ENCODE results near the gene XPR1. TPM values are rescaled to one million over a fixed set of nuclear protein-coding genes. Genes with fewer than 3 reads are reported as not detected.
A peak's percentile ranks its signal among the peaks of the same experiment; 100 is the strongest.

The XPR1 gene
- total RNA-seq, 1 donor from 2014 or later, result 21.4 TPM

DNA sequence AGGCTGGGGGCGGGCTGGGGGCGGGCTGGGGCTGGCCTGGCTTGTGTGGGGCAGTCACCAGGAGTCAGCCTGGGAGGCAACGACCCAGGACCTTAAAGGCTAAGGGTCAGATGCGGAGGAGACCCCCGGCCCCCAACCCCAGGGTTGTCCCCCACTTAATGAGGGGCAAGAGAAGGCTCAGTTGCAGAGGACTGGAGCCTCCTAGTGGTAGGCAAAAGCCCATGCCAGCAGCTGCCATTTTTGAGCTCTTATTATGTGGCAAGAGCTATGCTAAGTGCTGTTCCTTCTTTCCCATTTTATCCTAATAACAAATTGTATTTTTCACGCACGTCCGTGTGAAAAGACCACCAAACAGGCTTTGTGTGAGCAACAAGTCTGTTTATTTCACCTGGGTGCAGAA lies 288.9 kb downstream of the XPR1 start:
- Mint-ChIP-seq H3K4me3 (ENCODE audit: unreplicated experiment) (no peak overlapping the region), H3K36me3 (ENCODE audit: unreplicated experiment) (peaks cover 4% of the 10 kb centered on the region), H3K9me3 (ENCODE audit: unreplicated experiment) (no peaks in the 10 kb centered on the region), H3K27me3 (ENCODE audit: unreplicated experiment) (no peaks in the 10 kb centered on the region), H3K27ac (ENCODE audit: unreplicated experiment) (no peak overlapping the region), H3K4me1 (ENCODE audit: unreplicated experiment) (peaks cover 42% of the 10 kb centered on the region)
- no peak for DNase-seq (ENCODE audit: extremely low spot score, unreplicated experiment)
- TF ChIP-seq, protein P1, sequence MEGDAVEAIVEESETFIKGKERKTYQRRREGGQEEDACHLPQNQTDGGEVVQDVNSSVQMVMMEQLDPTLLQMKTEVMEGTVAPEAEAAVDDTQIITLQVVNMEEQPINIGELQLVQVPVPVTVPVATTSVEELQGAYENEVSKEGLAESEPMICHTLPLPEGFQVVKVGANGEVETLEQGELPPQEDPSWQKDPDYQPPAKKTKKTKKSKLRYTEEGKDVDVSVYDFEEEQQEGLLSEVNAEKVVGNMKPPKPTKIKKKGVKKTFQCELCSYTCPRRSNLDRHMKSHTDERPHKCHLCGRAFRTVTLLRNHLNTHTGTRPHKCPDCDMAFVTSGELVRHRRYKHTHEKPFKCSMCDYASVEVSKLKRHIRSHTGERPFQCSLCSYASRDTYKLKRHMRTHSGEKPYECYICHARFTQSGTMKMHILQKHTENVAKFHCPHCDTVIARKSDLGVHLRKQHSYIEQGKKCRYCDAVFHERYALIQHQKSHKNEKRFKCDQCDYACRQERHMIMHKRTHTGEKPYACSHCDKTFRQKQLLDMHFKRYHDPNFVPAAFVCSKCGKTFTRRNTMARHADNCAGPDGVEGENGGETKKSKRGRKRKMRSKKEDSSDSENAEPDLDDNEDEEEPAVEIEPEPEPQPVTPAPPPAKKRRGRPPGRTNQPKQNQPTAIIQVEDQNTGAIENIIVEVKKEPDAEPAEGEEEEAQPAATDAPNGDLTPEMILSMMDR (IDR thresholded peaks at IDR 0.05), result peak; percentile 26

DNA sequence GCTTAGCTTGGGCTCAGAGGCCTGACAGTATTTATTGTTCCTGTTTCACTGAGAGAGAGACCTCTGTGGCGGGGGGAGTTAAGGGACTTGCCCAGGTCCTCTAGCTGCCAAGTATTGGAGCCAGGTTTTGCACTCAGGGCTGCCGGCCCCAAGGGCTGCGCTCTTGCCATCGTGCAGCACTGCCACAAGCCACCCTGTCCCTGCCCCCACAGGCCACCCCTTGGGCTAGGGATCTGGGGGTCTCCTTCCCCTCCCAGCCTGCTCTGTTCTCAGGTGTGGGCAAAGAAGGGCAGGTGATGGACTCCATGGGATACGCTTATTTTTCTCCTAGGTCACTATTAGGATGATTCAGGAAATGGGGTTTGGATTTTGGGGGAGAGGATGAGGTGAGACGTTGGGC lies 289.6 kb downstream of the XPR1 start:
- Mint-ChIP-seq H3K9me3 (ENCODE audit: unreplicated experiment) (no peaks in the 10 kb centered on the region), H3K27ac (ENCODE audit: unreplicated experiment) (no peak overlapping the region), H3K4me3 (ENCODE audit: unreplicated experiment) (no peak overlapping the region), H3K36me3 (ENCODE audit: unreplicated experiment) (peaks cover 4% of the 10 kb centered on the region), H3K27me3 (ENCODE audit: unreplicated experiment) (no peaks in the 10 kb centered on the region), H3K4me1 (ENCODE audit: unreplicated experiment) (peaks cover 49% of the 10 kb centered on the region)
- TF ChIP-seq, protein P1 (IDR thresholded peaks at IDR 0.05), result no peak
- DNase-seq (ENCODE audit: extremely low spot score, unreplicated experiment), result no peak

DNA sequence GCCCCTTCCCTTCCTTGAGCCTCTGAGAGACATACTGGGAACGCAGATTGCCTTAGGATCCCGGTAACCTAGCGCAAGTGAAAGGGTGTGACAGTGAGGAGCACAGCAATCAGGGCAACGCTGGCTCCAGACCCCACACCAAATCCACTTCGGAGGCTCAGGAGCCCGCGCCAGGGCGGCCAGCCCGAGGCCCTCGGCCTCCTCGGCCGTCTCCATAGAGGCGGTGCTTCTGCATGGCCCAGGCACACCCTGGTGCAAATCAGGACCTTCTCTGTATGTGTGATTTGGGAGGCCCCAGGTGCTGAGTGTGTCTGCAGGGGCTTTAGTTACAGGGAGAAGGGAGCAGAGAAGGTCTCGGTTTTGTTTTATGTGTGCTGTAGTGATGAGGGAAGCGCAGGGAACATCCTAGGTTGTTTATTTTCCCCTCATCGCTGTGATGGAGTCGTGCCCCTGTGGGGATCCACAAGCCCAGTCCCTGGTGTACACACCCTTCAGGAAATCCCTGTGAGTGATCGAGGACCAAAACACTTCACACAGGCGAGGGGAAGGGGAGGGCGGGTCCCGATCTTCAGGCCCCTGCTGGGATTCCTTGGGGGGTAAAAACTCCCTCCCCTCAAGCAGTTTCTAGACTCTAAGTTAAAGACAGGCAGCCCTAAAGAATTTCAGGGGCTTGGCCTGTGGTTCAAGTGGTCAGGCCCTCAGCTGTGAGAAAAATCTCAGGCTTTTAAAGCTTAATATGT lies 290.2 kb downstream of the XPR1 start:
- no peak for DNase-seq (ENCODE audit: extremely low spot score, unreplicated experiment)
- H3K4me1 Mint-ChIP-seq (ENCODE audit: unreplicated experiment), result peaks cover 56% of the 10 kb centered on the region

GRCh38 chr1:180922631-180923015 lies 290.8 kb downstream of the XPR1 start:
- DNase-seq (ENCODE audit: extremely low spot score, unreplicated experiment), result no peak
- H3K4me1 Mint-ChIP-seq (ENCODE audit: unreplicated experiment), result peaks cover 59% of the 10 kb centered on the region
- H3K36me3 Mint-ChIP-seq (ENCODE audit: unreplicated experiment), result peaks cover 1% of the 10 kb centered on the region

More for the DNA sequence above, 290.2 kb downstream of the XPR1 start:
- peak overlapping the region; percentile 63 for H3K27ac Mint-ChIP-seq (ENCODE audit: unreplicated experiment)
- H3K9me3 Mint-ChIP-seq (ENCODE audit: unreplicated experiment), result no peaks in the 10 kb centered on the region
- TF ChIP-seq, protein P1 (IDR thresholded peaks at IDR 0.05), result no peak
- H3K4me3 Mint-ChIP-seq (ENCODE audit: unreplicated experiment), result no peak overlapping the region
- H3K27me3 Mint-ChIP-seq (ENCODE audit: unreplicated experiment), result no peaks in the 10 kb centered on the region
- H3K36me3 Mint-ChIP-seq (ENCODE audit: unreplicated experiment), result peaks cover 4% of the 10 kb centered on the region

More at GRCh38 chr1:180922631-180923015, 290.8 kb downstream of the XPR1 start:
- Mint-ChIP-seq H3K27me3 (ENCODE audit: unreplicated experiment) (no peaks in the 10 kb centered on the region), H3K4me3 (ENCODE audit: unreplicated experiment) (no peak overlapping the region), H3K27ac (ENCODE audit: unreplicated experiment) (peak overlapping the region; percentile 63), H3K9me3 (ENCODE audit: unreplicated experiment) (no peaks in the 10 kb centered on the region)
- TF ChIP-seq, protein P1 (IDR thresholded peaks at IDR 0.05), result no peak
